Activated B cell treated with CpG ODN at 0.5 μM for 24 hours (primary cell): ENCODE results near the gene UNC119B. TPM values are rescaled to one million over a fixed set of nuclear protein-coding genes. Genes with fewer than 3 reads are reported as not detected.

Source experiments
- ATAC-seq: fragments of 200-7000 bp; cut with Tn5 transposase; one replicate; pipeline ENCODE4 v1.10.0; 2021; ENCODE audit warnings: low read depth, mild to moderate bottlenecking, moderate library complexity
- CTCF ChIA-PET: fragments of 350-600 bp; sonication (Branson Sonifier 250); formaldehyde crosslinking; loops from one replicate; lab custom pipeline; 2021; ENCODE audit warnings: antibody characterized with exemption; lab: Charles Lee
- POLR2A ChIA-PET: fragments of 350-600 bp; sonication (Branson Sonifier 250); formaldehyde crosslinking; loops from one replicate; lab custom pipeline; 2021; ENCODE audit warnings: antibody characterized with exemption; lab: Charles Lee
- DNase-seq: peaks from one replicate; pipeline ENCODE4 v3.0.0; 2022
- H3K27ac Mint-ChIP-seq: one replicate; pipeline ENCODE4 v1.8.0; 2020; ENCODE audit warnings: mixed read lengths
- H3K27me3 Mint-ChIP-seq: one replicate; pipeline ENCODE4 v1.8.0; 2021; ENCODE audit warnings: mixed read lengths
- H3K36me3 Mint-ChIP-seq: one replicate; pipeline ENCODE4 v1.8.0; 2021; ENCODE audit warnings: low read depth, mixed read lengths
- H3K4me1 Mint-ChIP-seq: one replicate; pipeline ENCODE4 v1.8.0; 2021; ENCODE audit warnings: mixed read lengths
- H3K4me3 Mint-ChIP-seq: one replicate; pipeline ENCODE4 v1.8.0; 2020; ENCODE audit warnings: mild to moderate bottlenecking, mixed read lengths
- H3K9me3 Mint-ChIP-seq: one replicate; pipeline ENCODE4 v1.8.0; 2020; ENCODE audit warnings: mixed read lengths
- intact Hi-C: fragments of 100-400 bp; cut with micrococcal nuclease; formaldehyde crosslinking; loops from one replicate; pipeline ENCODE4 v1.15.1; 2024
- total RNA-seq: library from RNA; stranded (reverse); gene quantifications from 2 replicates; pipeline ENCODE4 v1.2.3, GENCODE V29; 2022
- TF ChIP-seq, protein P1 (sequence below): fragments of 200-600 bp; IDR thresholded peaks from one replicate; pipeline ENCODE4 v1.8.0; 2022; ENCODE audit warnings: antibody characterized with exemption, mild to moderate bottlenecking

UNC119B gene
- total RNA-seq, 1 donor from 2014 or later, result 18.5 TPM

DNA sequence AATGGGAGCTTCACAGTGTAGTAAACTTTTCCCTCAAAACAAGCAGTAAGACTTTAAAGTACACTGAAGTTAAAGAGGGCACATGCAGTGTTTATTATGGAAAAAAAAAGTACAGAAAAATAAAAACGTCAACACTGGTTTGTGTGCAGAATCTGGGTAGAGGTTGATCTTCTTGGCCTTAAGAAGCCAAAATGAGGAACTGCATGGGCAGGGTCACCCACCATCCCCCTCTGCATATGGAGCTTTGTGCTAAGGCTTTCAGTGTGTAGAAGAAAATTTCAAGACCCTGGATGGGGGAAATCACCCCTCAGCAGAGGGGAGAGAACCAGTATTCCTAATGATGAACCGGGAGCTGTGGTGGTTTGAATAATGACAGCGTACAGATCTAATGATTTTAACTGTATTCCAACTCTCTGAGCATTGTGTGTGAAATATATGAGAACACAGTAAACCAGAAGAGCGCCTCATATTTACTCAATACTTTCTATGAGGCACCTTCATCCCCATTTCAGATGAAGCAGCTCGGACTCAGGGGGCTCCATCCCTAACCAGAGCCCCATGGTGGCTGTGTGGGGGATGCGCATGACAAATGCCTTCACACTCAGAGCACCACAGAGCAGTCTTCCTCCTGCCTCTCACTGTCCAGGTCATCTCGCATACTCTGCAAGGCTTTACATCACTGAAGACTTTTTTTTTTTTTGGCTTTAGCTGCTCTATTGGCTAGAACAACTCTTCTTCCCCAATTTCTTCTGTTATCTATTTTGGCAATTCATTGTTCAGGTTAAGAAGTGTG is 48.7 kb downstream of the UNC119B start:
- Mint-ChIP-seq H3K36me3 (peaks cover 37% of the 10 kb centered on the region), H3K4me1 (no peaks in the 10 kb centered on the region), H3K27ac (no peak overlapping the region), H3K4me3 (no peak overlapping the region), H3K27me3 (no peaks in the 10 kb centered on the region), H3K9me3 (peaks cover 8% of the 10 kb centered on the region)
- POLR2A ChIA-PET, result no interaction called here
- DNase-seq (no peak), ATAC-seq (no peak)
- intact Hi-C loops, result no loop called here
- CTCF ChIA-PET, result no interaction called here
- TF ChIP-seq, protein P1, sequence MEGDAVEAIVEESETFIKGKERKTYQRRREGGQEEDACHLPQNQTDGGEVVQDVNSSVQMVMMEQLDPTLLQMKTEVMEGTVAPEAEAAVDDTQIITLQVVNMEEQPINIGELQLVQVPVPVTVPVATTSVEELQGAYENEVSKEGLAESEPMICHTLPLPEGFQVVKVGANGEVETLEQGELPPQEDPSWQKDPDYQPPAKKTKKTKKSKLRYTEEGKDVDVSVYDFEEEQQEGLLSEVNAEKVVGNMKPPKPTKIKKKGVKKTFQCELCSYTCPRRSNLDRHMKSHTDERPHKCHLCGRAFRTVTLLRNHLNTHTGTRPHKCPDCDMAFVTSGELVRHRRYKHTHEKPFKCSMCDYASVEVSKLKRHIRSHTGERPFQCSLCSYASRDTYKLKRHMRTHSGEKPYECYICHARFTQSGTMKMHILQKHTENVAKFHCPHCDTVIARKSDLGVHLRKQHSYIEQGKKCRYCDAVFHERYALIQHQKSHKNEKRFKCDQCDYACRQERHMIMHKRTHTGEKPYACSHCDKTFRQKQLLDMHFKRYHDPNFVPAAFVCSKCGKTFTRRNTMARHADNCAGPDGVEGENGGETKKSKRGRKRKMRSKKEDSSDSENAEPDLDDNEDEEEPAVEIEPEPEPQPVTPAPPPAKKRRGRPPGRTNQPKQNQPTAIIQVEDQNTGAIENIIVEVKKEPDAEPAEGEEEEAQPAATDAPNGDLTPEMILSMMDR, result no peak

- H3K27ac Mint-ChIP-seq, result no peak overlapping the region
- no peak overlapping the region for H3K4me3 Mint-ChIP-seq
- DNase-seq (no peak), ATAC-seq (no peak)
- peaks cover 44% of the 10 kb centered on the region for H3K36me3 Mint-ChIP-seq
- H3K9me3 Mint-ChIP-seq, result peaks cover 7% of the 10 kb centered on the region
- H3K4me1 Mint-ChIP-seq, result no peaks in the 10 kb centered on the region
- H3K27me3 Mint-ChIP-seq, result no peaks in the 10 kb centered on the region
- ChIA-PET POLR2A (no interaction called here), CTCF (no interaction called here)
- intact Hi-C loops, result no loop called here
- TF ChIP-seq, protein P1, result no peak
These were observed 49.5 kb downstream of the UNC119B start for GRCh38 chr12:120759591-120760348.

DNA sequence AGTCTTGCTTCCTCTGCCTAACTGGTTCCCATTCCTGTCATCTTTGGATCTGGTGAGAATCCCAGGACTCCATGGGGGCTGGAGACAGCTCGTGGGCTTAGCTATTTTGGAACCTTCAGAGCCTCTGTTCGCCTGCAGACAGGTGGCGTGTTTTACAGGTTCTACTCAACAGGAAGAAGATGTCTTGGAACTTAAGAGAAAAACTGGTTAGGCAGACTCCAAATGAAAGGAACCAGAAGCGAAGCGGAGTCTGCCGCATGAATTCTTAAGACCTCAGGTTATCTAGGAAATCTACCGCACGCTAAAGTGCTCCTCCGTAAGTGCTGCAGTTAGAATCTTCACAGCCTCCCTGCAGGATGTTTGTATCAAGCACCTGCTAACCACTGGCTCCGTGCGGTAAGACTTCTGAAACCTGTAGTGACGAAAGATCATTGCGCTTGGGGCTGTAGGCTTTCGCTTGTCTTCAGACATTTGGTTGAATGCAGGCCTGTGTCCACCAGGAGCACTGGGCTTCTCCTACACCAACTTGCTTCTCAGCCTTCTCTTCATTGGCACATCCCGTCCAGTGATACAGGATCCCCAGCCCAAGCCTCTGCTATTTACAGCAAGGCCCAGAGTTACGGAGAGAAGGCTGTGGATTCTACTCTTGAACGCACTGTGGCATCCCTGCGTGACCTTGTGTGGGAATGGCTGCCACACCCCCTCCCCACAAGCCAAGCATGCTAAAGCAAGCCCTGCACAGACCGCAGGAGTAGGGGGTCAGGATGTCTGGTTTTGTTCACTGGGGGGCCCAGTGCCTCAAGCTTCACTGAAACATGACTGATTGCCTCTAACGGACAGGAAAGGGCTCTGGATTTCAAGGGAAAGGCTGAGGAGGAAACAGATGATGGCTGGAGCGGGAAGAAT is 50.3 kb downstream of the UNC119B start:
- TF ChIP-seq, protein P1, result no peak
- no peak overlapping the region for H3K27ac Mint-ChIP-seq
- ChIA-PET POLR2A (no interaction called here), CTCF (no interaction called here)
- H3K4me1 Mint-ChIP-seq, result no peaks in the 10 kb centered on the region
- DNase-seq (no peak), ATAC-seq (no peak)
- H3K27me3 Mint-ChIP-seq, result no peaks in the 10 kb centered on the region
- intact Hi-C loops, result no loop called here
- H3K4me3 Mint-ChIP-seq, result no peak overlapping the region
- peaks cover 50% of the 10 kb centered on the region for H3K36me3 Mint-ChIP-seq
- H3K9me3 Mint-ChIP-seq, result peaks cover under 1% of the 10 kb centered on the region

DNA sequence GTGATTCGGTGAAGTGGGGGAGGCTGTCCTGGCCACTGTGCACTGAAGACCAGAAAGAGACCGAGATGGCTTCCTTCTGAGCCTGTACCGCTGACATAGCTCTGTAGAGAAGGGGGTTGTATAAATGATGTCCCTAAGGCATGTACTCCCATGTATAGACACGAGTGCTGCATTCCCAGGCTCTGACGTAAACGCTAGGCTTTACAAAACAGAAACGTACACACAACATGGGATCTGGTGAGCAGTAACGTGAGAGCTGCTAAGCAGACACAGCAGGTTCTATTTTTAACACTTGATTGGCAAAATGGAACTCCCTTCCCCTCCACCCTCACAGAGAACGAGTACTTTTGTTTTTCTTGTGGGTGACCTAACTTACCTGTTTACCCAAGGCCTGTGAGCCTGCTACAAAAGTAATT is 51.3 kb downstream of the UNC119B start:
- ChIA-PET CTCF (no interaction called here), POLR2A (no interaction called here)
- DNase-seq (no peak), ATAC-seq (no peak)
- Mint-ChIP-seq H3K36me3 (peaks cover 60% of the 10 kb centered on the region), H3K4me3 (no peak overlapping the region), H3K27me3 (no peaks in the 10 kb centered on the region), H3K9me3 (no peaks in the 10 kb centered on the region), H3K4me1 (peaks cover 2% of the 10 kb centered on the region), H3K27ac (no peak overlapping the region)
- intact Hi-C loops, result no loop called here
- TF ChIP-seq, protein P1, result no peak
